Peyer's patch (tissue), 4 donors: Measurements from ENCODE around the gene PRKAA2.

Source experiments
- CTCF ChIP-seq, 6 experiments: fragments of 450-650 bp in 4 of 6; fragments of 200-600 bp in 2 of 6; sonication (generic) in 1 of 6; IDR thresholded peaks; one replicate each; pipeline ENCODE4 v1.5.1; 2017 to 2019; ENCODE audit warnings: antibody characterized with exemption in 6 of 6, mild to moderate bottlenecking in 3 of 6, moderate library complexity in 1 of 6
- POLR2A ChIP-seq, 2 donors: fragments of 450-650 bp; IDR thresholded peaks; one replicate each; pipeline ENCODE4 v1.5.1; 2017; ENCODE audit warnings: antibody characterized with exemption in 2 of 2, mild to moderate bottlenecking in 2 of 2, moderate library complexity in 2 of 2

GRCh38 chr1:56719171-56719570 is 74.1 kb downstream of the PRKAA2 start:
- TF ChIP-seq CTCF (IDR thresholded peaks at IDR 0.05), result no peak
- no peak for TF ChIP-seq POLR2A (IDR thresholded peaks at IDR 0.05)
